Activated CD4-positive, alpha-beta T cell treated with anti-CD3 and anti-CD28 coated beads for 4 hours (primary cell): ENCODE data around the gene FAM120A.

Experiments
- DNase-seq, 2 donors: peaks; one replicate each; pipeline ENCODE4 v3.0.0-alpha.2; 2020

The FAM120A gene

DNA sequence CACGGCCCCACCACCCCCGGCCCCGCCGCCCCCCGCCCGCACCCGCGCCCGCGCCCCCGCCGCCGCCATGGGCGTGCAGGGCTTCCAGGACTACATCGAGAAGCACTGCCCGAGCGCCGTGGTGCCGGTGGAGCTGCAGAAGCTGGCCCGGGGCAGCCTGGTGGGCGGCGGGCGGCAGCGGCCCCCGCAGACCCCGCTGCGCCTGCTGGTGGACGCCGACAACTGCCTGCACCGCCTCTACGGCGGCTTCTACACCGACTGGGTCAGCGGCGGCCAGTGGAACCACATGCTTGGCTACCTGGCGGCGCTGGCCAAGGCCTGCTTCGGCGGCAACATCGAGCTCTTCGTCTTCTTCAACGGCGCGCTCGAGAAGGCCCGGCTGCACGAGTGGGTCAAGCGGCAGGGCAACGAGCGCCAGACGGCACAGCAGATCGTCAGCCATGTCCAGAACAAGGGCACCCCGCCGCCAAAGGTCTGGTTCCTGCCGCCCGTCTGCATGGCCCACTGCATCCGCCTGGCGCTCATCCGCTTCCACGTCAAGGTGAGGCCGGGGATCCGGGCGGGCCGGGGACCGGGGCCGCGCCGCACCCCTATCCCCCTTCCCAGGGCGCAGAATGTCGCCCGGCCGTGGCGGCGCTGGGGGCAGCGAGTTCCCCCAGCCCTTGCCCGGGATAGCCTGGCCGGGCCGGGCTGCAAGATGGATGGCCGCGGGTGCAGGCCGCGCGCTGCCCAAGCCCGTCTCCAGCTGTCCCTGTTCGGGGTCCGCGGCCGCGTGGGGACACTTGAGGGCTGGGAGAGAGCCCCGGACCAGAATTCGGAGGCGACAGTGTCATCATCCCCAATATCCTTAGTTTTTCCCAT lies 594 bp downstream of the FAM120A start:
- DNase-seq, result peak; percentile 26 to 41

DNA sequence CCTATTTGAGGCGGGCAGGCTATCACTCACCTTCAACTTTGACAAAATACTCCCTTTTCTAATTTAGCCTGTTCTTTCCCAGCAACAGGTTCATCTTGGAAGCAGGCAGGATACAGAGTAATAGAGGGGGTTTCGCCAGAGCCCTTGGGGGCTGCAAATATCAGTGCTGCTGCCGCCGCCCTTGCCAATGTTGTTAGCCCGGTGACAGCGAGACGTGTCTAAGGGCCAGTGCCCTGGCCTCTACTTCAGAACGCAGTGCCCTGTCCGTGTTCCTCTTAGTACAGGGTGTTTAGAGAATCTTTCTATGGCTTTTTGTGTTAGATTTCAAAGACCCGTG lies 1.2 kb downstream of the FAM120A start:
- DNase-seq, result peak; percentile 9 to 17

- peak; percentile 78 to 83 for DNase-seq
Measured at GRCh38 chr9:93453047-93453914, 1.8 kb downstream of the FAM120A start, which contains the start of gene FAM120AOS. Gene FAM120AOS, minus strand, starts transcription at chr9:93453581. Its CDS starts 872 bp downstream, at chr9:93452709.

DNA sequence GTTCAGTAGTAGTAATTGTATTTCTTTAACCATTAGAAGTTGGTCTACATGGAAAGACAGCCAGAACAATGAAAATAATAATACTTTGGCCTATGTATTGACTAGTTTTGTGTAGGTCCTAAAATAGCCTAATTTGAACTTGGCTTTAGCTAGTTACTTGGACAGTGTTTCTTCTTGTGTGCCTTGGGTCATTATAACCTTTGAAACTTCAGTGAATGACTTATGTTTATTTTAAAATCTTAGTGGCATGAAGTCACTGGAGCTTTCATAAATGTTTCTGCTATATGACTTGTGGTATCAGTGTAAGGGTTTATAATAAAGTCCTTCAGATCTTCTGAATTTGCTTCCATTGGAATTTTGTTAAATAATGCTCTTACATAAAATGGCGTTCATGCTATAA lies 4.5 kb downstream of the FAM120A start:
- no peak for DNase-seq

GRCh38 chr9:93456504-93456903 lies 5.0 kb downstream of the FAM120A start:
- no peak for DNase-seq

- DNase-seq, result no peak
Measured at GRCh38 chr9:93457006-93457405, 5.5 kb downstream of the FAM120A start.

- DNase-seq, result no peak
Measured at GRCh38 chr9:93458712-93459111, 7.2 kb downstream of the FAM120A start.

GRCh38 chr9:93459432-93459847 lies 8.0 kb downstream of the FAM120A start:
- DNase-seq, result no peak

- no peak for DNase-seq
Measured at GRCh38 chr9:93460689-93461413, 9.4 kb downstream of the FAM120A start.

- DNase-seq, result no peak
Measured at GRCh38 chr9:93461414-93461743, 9.9 kb downstream of the FAM120A start.

GRCh38 chr9:93461821-93462220 lies 10.3 kb downstream of the FAM120A start:
- no peak for DNase-seq

DNA sequence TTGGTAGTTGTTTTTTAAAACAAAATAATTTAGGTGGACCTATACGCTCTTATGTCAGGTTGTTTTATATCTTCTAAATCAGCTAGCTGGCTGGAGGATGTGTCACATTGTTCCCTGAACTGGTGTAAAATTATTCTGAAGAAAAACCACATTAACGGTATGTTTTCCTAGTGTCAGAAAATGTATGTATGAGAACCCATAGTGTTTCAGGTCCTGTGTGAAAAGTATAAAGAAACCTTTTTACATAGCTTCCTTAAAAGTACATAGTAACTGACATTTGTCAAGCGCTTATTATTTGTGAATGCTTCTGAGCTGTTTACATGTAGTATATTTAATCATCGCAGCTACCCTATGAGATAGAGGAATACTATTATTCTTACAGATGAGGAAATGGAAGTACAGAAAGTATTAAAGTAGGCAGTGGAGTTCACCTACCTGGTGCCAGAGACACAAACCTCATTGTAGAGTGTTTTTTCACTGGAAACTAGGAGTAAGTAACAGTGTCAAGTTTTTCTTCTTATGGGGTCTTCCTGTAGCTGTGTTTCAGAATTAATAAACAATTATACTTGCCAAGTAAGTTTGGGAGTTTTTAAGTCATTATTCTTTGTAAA lies 12.3 kb downstream of the FAM120A start:
- DNase-seq, result no peak

DNA sequence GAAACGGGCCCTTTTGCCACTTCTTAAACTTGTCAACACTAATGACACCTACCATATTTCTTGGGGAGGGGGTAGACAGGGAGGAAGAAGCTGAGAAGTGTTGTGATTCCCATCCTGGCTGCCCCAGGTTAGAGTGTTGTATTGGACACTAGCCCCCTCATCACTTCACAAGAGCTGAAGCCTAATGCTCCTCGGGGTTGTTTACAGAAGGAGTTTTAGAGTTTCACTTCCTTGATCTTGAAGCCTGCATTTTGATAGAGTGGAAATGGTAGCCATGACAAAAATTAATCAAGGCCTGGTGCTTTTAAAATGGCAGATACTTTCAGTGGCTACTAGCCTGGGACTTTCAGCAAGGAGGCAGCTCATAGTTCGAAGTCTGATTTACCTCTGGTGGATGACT lies 12.9 kb downstream of the FAM120A start:
- no peak for DNase-seq

DNA sequence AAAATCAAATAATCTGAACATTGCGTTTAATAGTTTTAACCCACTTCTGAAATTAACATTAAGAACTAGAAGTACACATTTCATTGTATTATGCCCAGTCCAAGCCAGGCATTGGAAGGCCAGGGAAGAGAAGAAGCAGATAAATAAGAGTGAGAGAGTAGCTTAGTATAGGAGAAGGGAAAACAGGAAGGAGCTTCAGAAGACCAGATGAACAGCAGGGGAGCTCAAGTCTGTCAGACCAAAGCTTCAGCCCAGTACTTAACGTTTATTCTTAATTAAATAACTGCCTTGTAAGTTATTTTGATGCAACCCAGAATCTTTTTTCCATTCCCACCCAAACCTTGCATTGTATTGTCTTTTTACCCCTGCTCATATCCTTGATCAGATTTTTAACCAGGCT lies 13.4 kb downstream of the FAM120A start:
- DNase-seq, result no peak

GRCh38 chr9:93465855-93466254 lies 14.4 kb downstream of the FAM120A start:
- DNase-seq, result no peak

DNA sequence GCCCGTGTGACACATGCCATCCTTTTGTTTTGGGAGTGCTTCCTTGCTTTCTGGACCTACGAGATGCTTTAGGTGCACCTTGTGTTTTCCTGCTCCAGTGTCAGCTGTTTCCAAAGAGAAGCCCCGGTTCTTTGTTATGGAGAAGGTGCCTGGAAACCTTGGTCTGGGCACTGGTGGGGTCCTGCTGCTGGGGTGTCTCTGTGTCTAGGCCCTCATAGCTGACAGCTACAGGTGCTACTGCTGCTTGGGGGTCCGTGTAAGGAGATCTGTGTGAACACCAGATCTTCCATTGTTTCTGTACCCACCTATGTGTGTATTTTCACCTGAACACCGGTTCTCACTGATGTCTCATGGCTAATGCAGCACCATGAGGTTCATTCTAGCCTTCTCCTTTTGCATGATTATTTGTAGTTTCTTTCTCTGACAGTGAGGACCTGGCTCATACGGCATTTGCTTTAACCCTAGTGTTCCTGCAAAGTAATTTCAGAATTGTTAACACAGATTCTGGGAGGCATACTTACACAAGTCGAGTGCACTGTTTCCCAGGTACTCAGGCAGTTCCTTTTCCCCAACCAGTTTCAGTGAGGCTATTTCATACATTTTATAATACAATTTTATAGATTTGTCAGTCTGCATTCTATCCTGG lies 15.1 kb downstream of the FAM120A start:
- no peak for DNase-seq

- no peak for DNase-seq
Measured at GRCh38 chr9:93467062-93467416, 15.6 kb downstream of the FAM120A start.

GRCh38 chr9:93467462-93467861 lies 16.0 kb downstream of the FAM120A start:
- DNase-seq, result no peak

GRCh38 chr9:93468763-93469456 lies 17.4 kb downstream of the FAM120A start:
- no peak for DNase-seq

GRCh38 chr9:93470391-93470790 lies 18.9 kb downstream of the FAM120A start:
- no peak for DNase-seq

DNA sequence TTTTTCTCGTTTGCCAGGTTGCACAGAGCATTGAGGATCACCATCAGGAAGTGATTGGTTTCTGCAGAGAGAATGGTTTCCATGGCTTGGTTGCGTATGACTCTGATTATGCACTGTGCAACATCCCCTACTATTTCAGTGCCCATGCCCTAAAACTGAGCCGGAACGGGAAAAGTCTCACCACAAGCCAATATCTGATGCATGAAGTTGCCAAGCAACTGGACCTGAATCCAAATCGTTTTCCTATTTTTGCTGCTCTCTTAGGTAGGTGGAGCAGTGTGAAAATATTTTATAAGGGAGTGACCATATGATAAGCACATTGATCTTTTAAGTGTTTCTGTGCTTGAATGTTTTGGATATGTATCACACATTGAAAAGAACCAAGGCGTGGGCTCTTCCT lies 19.6 kb downstream of the FAM120A start:
- DNase-seq, result no peak

GRCh38 chr9:93473411-93473810 lies 21.9 kb downstream of the FAM120A start:
- DNase-seq, result no peak
